Keratinocyte (primary cell): ENCODE data around the gene MYLK4.

Experiments
- CTCF ChIP-seq, 3 experiments: IDR thresholded peaks in 1 of 3; conservative IDR thresholded peaks in 1 of 3; optimal IDR thresholded peaks in 1 of 3; 2 replicates in 2 of 3; 3 replicates in 1 of 3; pipeline versions ENCODE3 to v1.5.1; 2011; ENCODE audit warnings: low read length in 3 of 3, mild to moderate bottlenecking in 3 of 3, moderate library complexity in 2 of 3, control low read depth in 1 of 3, inconsistent platforms in 1 of 3; ENCODE audit not compliant: insufficient read depth in 2 of 3; ENCODE audit errors: extremely low read depth in 1 of 3
- EZH2 ChIP-seq: IDR thresholded peaks from one replicate; pipeline ENCODE4 v1.6.1; 2012; ENCODE audit warnings: inconsistent platforms, mild to moderate bottlenecking, low read length, moderate library complexity

DNA sequence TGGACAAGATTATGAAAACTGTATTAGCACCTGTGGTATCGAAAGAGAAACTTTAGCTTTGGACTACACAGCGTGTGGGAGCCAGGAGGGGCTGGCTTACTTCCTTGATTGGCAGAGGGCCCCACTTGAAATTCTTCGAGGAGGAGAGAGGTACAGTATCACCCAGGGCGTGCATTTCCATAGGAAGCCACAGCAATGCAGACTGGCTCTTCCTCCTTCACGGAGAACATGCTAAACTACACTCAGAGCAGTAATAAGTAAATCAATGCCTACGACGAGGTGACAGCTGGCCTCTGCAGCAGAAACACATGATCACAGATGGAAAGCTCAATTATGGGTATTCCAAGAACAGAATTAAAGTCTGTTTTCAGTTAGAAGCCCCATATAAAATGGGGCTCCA, 44.2 kb downstream of the MYLK4 start:
- TF ChIP-seq CTCF (optimal IDR thresholded peaks at IDR 0.05 in 1 of 3, IDR thresholded peaks at IDR 0.05 in 1 of 3, conservative IDR thresholded peaks at IDR 0.05 in 1 of 3; ENCODE audit: extremely low read depth in 1 of 3, insufficient read depth in 2 of 3, low read length in 3 of 3) = no peak
- no peak for TF ChIP-seq EZH2
